Activated CD4-positive, alpha-beta T cell treated with anti-CD3 and anti-CD28 coated beads, Interleukin-2, Interleukin-6, amounts not matched to agents 100 ng/mL and 50 ng/mL, durations not matched to agents 16 hours and 8 hours (primary cell): ENCODE results near the gene HOXA9.

Experiments
- DNase-seq: peaks from one replicate; pipeline ENCODE4 v3.0.0-alpha.2; 2020

The HOXA9 gene

DNA sequence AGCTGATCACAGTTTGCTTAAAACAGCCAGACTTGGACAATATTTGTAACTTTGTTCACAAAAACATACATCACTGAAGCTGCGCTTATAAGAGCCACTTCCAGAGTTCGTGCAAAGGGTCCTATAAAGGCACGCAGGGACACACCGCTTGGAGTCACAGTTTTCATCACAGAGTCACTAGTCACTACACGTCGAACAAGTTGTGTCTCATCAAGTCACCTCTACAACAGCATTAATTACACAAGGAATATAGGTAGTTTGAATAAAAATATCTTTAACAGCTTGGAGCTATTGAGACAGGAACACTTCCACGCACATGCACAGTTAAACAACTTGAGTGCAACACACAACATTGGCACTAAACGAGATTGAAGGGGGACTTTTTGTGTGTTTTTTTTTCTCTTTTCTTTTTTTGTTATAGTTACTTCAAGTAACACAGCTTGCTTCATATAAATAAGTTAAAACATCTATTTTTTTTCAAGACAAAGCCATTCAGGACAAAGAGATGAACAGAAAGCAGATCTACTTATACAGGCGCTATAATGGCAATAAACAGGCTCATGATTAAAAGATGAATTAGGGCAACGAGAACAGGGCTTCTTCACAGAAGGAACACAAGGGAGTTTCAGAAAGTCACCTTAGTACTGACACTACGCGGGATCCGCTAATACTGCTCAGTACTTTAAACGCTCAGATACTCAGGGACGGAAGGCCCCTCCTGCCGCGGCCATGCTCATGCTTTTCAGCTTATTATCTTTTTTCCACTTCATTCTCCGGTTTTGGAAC is 24.0 kb downstream of the HOXA9 start:
- no peak for DNase-seq

DNA sequence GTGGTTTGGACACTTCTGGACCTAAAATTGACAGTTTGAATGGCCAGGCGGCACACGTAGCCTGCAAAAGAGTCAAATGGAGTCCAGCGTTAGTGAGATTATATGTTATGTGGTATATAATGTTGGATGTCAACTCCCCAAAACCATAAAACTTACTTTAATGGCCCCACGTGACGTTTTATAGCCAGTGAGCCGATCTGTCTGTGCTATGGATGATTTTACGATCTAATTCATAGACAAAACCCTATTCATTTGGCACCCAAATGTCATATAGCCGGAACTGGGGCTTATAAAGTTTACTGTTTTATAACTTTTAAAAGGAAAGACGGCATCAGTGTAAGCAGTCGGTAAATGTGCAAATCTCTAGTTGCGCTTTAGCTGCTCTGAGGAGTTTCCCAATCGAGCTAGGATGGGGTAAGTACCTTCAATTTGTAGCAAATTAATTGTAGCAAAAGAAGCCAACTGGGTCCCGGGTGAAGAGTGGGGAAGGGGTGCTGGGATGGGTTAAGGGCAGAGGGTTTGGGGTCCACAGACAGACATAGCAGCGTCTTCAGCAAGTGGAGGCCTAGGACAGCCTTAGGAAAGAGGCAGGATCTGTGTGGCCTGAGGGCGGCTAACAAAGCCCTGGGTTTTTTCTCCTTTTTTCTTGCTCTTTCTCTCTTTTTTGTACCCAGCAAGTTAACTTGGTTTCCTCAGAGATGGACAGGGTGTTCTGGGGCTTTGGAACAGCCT is 25.0 kb downstream of the HOXA9 start:
- no peak for DNase-seq

DNA sequence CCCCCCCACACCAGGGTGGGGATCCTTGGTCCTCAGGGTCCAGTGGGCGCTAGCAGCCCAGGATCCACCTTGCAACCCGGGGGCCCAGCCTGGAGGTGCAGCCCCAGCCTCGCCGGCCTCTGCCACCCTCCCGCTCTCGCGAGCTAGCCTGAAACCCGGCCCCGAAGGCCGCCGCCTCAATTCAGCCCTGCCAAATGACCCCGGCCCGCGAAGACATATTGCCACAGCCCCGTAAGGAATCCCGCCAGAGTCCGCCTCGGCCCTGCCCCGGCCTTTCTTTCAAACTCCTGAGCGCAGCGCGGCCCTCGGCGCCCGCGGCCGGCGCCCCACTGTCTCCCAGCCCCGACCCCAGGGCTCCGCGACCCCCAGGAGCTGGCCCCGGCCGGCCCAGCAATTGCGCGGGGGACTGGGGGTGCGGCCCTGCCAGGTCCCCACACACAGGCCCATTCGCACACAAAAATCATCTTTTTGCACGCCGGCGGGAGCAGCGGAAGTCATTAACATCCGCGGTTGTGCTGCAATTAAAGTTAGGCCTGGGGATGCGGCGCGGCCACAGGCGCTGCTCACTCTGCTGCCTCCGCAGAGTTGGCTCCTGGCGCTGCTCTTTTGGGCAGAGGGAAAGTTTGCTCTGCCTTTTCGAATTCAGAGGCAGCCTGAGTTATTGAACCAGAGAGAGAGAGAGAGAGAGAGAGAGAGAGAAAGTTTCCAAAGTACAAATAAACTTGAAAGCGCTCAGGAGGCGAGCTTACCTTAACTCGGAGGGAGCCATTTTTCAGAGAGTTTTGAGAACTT is 25.8 kb downstream of the HOXA9 start:
- DNase-seq = no peak

DNA sequence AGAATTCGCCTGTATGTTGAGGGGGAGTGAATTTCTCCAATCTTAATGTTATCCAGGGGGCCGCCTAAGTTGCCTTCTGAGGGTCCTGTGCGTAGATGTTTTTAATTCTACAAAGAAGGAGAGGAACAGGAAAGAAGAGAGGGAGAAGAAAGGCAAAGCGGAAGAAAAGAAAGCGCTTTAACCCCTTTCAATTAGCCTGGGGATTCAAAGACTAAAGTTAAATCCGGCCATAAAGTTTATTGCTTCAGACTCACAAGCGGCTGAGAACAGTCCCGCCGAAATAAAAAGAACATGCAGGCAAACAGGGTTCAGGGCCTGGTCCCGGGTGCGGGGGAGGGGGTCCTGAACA is 26.4 kb downstream of the HOXA9 start:
- no peak for DNase-seq

DNA sequence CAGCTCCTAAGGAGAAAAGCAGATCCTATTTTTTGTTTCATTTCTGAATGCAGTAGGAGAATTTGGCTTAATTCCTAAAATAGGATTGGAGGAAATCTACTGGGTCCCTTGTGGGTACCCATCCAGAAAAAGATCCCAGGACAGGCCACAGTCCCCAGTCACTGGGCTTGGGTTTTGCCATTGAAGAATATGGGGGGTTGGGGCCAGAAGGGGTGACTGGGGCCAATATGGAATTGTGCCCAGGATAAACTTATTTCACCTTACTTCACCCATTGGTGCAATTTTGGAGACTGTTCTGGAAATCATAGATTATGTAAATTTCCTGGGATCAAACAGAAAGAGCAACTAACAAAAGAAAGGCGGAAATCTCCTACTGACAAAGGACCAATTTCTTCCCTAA is 26.9 kb downstream of the HOXA9 start:
- no peak for DNase-seq

DNA sequence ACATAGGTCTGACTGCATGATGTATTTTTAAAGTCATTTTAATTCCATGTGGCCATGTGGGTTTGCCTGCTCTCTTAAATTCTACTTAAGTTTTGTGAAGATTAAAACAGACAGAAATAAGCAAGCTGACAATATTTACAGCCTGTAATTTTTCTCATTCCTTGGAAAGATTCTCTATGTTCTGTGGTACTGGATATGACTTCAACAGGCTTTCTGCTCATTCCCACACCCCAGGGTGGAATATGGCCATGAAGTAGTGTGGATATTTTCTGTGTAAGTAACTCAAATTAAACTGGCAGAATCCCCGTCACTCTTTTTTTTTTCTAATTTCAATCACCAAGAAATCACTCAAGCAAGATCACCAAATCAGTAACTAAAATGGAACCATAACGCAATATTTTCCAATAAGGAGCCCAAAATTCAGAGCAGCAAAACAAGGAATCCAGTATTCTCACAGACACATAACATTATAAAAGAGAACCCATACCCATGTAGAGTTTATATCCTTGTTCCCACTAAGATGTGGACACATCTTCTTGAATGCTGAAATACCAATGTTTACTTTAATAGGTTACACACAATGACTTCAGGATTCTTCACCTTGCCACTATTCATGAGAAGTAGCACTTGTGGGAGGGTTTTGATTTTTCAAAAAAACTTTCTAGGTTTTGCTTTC is 27.6 kb downstream of the HOXA9 start:
- no peak for DNase-seq

DNA sequence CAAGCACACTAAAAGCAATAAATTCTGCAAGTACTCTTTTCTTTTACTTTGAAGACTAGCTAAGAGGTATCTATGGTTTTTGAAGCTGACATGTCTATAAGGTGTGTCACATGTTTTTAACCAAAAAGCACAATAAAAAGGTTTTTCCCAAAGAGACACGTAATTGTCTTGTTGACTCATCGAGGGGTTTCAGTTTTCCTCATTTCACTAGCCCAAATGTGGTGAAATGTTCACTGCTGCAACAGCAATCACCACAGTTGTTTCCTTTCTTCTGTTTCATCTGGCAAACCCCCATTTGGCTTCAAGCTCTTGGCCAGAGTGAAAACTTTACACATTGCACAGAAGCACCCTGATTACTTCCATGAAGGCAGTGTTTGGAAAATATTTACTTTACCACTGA is 30.9 kb downstream of the HOXA9 start:
- DNase-seq = peak; percentile 81

DNA sequence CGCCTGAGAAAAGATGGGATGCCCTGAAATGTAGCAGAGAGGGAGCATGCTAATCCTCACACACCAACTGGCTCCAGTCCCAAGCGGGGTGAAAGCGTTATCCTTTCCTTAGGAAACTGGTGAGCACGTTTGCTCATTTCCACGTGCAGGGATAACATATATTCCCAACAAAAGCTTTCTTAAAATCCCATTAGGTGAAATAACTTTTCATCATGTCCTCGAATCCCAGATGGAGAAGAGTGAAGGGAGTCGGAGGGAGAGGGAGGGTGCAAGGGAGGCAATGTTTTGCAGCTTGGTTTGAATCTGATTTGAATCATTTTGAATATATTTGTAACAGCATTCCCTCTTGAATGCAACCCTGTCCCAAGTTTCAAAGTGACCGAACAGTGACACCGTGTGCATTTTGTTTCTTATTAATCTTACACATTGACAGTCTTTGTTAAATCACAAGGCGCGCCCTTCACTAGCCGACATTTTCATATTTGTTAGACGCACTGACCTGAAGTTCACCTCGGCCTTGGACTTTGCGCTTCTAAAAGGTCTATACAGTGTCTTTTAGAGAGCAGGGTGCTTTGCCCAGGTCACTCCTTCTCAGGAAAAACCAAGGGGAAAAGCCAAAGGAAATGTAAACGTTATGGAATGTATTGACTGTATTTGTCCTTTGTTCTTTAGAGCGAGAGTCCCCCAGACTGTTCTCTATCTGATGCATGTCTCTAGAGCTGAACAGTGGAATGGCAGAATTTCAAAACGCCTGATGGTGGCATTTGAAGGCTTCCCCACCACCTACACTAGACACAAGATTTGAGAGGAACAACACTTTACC is 31.7 kb downstream of the HOXA9 start:
- no peak for DNase-seq

DNA sequence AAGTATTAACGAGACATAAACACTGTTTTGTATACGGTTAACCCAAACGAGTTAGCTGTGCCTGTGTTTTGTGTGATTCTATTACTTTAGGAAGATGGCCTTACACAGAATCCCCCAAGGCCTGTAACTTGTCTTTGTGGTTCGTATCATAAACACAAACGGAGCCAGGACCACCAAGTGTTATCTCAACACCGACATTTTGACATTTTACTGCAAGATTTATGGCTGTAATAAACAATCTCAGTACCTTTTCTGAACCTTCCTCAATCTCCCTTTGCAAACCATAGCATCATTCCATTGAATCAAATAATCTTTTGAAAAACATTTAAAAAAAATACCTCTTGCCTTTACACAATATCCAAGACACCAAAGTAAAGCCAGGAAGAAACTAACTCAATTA is 32.4 kb downstream of the HOXA9 start:
- DNase-seq = no peak

DNA sequence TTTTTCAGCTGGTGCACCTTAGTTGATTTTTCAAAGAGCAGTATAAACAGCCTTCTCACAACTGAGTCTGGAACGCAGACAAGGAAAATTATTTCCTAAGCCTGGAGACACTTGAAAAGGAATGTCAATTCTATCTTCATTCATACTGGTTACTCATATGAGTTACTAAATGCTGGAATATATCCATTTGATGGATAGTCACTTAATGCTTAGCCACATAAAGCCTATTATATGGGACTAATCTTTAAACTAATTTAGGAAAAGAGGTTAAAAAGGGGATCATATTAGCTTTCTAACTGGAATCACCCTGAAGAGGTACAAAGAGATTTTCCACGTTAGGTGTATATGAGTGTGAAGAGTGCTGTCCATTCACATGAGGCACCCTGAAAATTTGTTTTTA is 33.1 kb downstream of the HOXA9 start:
- no peak for DNase-seq

DNA sequence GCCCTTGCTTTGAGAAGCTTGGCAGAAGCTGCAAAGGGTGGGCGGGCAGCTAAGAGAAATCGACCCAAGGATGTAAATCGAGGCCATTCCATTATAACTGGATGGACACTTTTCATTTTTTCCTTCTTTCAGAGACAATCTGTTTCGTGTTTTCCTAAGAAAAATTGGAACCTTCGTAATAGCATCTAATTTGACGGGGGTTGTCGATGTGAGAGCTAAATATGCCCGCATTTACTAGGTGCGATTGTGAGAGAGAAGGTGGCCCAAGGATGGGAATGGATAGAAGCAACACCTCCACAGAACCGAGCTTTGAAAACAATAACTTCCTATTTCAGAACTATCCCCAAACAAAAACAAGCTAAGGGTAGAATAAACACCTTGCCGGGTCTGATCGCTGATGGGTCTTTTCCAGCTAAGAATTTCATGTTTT is 33.9 kb downstream of the HOXA9 start:
- no peak for DNase-seq

DNA sequence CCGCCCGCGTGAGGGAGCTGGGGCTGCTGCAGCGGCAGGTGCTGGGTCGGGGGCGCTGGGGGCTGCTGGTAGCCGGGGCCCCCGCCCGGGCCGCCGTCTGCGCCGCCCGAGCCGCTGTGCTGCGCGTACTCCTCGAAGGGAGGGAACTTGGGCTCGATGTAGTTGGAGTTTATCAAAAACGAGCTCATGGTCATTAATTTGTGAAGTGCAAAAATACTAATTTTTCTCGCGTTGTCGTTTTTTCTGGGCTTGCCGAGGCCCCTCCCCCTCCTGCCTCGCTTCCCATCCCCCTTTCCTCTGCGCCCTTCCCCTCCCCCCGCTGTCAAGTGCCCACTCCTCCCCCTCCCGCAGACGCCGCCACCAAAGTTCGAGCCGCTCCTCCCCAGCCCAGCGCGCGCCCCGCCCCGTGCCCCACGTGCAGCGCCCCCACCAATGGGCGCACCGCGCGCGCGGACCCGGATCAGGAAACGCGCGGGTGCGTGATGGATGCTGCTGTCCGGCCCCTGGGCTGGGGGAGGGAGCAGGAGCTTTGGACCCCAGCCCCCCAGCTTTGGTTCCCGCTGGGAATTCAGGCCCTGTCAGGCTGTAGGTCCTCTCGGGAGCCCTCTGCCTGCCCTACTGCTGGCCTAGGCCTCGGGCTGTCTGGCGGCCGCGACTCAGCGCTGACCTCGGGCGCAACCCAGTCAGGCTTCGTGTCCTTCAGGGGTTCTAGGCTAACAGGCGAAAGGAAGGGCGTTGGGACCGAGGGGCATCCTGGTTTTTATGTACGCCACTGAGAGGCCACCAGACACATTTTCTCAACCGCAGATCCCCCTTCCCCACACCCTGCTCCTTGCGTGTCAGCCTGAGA is 34.6 kb downstream of the HOXA9 start, which contains the start of gene HOXA4:
HOXA4 (minus strand) TSS at position 218 of the 850 bp plus-strand sequence; CDS start at position 194, 24 bp downstream.
- peak; percentile 78 for DNase-seq

DNA sequence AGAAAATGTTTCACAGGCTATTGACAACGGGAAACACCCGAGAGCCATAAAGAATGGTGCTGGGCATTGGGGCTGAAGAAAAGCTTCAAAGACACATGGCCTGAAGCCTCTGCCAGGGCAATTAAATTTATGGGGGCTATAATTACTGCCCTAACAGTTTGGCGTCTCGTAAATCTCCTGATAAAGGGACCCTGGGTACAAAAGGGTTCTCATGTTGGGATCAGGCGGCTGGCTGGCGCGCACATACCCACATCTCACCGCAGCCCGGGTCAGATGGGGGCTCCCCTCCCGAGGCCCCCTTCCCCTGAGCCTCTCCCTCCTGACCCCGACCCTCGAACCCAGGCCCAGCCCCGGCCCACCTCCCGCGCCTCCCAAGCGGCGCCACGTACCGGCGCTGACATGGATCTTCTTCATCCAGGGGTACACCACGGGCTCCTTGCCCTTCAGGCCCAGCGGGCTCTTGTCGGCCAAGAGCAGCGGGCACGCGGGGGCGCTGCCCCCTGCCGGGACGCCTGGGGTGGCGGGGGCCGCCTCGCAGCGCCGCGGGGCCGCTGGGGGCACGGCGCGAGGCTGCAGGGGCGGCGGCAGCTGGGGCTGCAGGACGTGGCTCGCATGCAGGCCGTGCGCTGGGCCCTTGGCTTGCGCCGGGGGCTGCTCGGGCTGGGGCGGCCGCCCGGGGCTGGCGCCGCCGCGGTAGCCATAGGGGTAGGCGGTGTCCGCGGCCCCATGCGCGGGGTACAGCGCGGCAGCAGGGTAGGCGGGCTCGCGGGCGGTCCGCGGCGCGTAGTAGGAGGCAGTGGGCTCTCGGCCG is 35.4 kb downstream of the HOXA9 start:
- DNase-seq = no peak

DNA sequence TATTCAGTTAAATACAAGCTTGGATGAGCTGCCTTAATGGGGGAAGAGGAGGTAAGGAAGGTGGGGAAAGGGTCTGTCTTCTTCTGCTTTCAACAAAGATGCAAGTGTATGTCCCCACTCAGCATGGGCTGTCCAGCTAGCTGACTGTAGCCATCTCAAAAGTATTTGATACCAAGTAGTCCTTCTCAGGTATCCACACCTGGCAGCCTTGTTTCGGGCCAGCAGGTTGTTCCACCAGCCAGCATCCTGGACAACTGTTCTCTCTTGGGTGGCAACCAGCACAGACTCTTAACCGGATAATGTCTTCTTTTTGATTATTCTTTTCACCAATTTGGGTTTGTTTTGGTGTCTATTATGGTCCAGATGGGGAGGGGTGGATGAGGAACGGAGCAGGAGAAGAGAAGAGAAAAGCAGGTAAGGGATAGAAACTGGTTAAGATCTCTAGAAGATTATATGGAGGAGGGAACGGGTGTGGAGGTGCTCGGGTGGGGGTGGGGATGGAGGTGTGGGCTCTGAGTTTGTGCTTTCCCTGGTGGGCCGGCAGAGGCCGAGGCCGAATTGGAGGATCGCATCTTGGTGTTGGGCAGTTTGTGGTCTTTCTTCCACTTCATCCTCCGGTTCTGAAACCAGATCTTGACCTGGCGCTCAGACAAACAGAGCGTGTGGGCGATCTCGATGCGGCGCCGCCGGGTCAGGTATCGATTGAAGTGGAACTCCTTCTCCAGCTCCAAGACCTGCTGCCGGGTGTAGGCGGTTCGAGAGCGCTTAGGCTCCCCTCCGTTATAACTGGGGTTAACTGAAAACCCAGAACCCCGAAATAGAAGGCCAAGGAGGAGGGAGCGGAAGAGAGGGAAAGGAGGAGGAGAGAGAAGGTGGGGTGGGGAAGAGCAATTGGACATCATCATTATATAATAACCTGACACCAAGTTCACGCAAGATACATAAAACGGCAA is 36.3 kb downstream of the HOXA9 start:
- no peak for DNase-seq

DNA sequence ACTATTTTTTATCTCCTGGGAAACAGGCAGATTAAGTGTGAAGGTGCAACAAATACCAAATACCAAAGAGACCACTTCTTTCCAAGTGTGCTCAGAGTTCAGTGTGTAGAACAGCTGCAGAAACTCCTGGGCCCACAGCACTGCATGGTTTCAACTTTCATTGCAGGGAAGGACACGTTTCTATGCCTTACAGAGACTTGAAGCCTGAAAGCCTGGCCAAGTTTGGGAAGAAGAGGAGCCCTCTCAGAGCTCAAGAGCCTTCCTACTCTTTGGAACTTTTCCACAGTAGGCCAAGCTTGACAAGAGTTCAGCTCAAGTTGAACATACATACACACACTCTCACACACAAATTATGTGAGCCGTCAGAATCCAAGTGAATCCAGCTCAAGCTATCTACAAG is 37.3 kb downstream of the HOXA9 start:
- no peak for DNase-seq

DNA sequence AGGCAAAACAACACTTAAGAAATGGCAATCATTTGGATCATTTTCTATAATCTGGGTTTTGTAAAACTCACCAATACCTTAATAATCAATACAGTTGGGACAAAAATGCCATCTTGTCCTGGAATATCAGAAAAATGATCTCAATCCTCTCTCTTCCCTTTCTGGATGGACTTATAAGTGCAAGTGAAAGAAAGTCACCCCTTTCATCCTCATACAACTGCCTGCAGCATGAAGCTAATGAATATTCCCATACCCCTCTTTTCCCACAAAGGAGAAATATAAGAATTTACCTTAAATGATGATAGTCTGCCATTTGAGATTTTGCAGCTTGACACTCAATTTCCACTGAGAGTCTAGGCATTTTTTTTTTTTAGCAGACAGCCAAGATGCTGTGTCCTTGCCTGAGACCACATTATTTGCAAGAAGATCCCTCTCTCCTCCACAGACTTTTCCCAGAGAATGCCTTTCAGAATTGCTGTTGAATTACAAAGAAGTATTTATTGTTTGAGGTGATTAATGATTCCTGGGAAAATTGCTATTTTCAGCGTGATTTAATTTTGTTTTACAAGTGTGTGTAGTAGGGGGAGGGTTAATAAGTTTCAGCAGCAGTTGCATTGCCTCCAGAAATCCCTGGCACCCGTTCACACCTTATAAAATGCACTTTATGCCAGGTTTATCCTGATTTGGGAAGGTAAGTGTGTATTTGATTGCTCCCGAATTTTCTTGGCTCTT is 38.6 kb downstream of the HOXA9 start:
- no peak for DNase-seq

DNA sequence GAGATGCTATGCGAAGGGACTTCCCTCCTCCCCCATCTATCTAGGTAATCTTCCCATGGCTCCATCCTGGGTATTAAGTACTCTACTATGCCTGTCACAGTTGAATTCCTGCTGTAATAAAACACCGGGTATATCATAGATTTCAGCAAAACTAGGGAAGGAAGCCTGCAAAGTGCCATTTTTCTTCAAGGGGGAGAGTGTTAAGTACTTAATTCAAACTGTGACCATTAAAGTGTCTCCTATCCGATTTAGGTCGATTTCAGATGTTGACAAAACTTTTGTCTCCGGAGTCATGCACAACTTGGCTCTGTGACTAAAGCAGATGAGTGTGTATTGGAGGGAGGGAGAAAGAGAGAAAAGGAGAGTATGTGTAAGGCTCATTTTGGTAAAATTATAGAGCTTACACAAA is 39.3 kb downstream of the HOXA9 start:
- DNase-seq = no peak
